ENCODE data around the gene RNF213.

Gene RNF213

DNA sequence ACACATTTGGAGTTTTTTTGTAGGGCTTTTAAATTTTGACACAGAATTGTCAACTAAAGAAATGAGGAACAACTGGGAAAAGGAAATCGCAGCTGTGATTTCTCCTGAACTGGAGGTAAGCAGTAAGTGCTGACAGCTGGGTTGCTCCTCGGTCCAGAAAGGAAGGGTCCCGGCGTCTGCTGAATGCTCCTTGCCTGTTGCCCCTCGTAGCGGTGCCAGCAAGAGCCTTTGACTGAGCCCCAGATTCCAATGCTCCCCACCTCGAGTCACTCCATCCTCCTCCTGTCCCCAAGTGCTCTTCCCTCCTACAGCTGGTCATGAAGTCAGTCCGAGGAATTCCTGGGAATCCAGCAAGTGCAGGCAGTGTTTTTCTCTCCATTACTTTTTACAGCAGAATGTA lies 122.3 kb downstream of the RNF213 start:
- Histone ChIP-seq H3K27me3 (ENCODE audit: low read depth, low read length) (no peaks in the 10 kb centered on the region), H3K9me3 (ENCODE audit: insufficient read depth, low read length) (no peaks in the 10 kb centered on the region), H4K20me1 (ENCODE audit: insufficient read depth, low read length) (no peaks in the 10 kb centered on the region), H2AFZ (ENCODE audit: low read depth, low read length) (no peak overlapping the region), H3K4me2 (ENCODE audit: low read length) (no peak overlapping the region), H3K27ac (ENCODE audit: low read length) (no peak overlapping the region), H3K36me3 (replicated peaks; ENCODE audit: low read depth, low read length) (peaks cover 92% of the 10 kb centered on the region), H3K4me1 (ENCODE audit: low read length) (no peaks in the 10 kb centered on the region), H3K4me3 (ENCODE audit: low read length) (no peak overlapping the region), H3K79me2 (ENCODE audit: low read length) (no peaks in the 10 kb centered on the region), H3K9ac (ENCODE audit: low read length) (no peak overlapping the region)
- TF ChIP-seq, protein P1, sequence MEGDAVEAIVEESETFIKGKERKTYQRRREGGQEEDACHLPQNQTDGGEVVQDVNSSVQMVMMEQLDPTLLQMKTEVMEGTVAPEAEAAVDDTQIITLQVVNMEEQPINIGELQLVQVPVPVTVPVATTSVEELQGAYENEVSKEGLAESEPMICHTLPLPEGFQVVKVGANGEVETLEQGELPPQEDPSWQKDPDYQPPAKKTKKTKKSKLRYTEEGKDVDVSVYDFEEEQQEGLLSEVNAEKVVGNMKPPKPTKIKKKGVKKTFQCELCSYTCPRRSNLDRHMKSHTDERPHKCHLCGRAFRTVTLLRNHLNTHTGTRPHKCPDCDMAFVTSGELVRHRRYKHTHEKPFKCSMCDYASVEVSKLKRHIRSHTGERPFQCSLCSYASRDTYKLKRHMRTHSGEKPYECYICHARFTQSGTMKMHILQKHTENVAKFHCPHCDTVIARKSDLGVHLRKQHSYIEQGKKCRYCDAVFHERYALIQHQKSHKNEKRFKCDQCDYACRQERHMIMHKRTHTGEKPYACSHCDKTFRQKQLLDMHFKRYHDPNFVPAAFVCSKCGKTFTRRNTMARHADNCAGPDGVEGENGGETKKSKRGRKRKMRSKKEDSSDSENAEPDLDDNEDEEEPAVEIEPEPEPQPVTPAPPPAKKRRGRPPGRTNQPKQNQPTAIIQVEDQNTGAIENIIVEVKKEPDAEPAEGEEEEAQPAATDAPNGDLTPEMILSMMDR (IDR thresholded peaks at IDR 0.05; ENCODE audit: low read depth, low read length) = no peak
- TF ChIP-seq EZH2phosphoT487 (IDR thresholded peaks at IDR 0.05; ENCODE audit: low read depth) = no peak

DNA sequence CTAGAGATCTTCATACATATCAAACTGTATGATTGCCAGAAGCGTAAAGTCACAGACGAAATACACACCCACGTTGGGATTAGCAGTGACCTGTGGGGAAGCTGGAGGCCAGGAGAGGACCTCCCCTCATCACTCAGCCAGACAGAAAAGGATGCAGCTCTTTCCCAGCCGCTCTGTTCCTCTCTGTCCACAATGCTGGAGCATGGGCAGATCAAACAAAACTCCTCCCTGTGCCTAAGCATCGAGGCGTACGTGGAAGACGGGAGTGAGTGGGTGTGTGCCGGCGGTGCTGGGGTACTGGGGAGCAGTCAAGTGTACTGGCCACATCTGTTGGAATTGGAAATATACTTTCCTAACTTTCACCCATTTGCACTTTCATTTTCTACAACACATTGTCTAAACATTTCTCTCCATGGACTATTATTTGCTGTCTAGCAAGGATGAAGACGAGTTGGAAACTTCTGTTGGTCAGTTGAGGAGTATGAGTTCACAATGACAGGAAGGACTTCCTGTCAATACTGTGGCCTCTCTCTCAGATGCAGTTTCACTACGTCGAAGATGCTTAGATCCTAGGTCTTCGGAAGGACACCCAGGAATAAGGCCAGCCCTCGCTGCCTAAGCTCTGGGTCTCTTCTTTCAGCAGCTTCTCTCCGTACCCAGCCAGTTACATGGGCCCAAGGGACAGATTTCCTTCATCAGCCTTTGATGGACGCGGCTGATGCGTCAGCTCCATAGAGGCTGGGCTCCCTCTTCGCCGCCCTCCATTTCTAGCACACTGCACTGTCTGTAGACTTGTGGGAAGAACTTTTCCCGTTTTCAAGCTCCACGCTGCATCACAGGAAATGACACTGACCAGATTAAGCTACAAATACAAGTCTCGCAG lies 123.7 kb downstream of the RNF213 start:
- Histone ChIP-seq H3K27me3 (ENCODE audit: low read depth, low read length) (no peaks in the 10 kb centered on the region), H3K4me1 (ENCODE audit: low read length) (no peaks in the 10 kb centered on the region), H2AFZ (ENCODE audit: low read depth, low read length) (no peak overlapping the region), H3K36me3 (replicated peaks; ENCODE audit: low read depth, low read length) (peaks cover 95% of the 10 kb centered on the region), H3K4me2 (ENCODE audit: low read length) (no peak overlapping the region), H3K4me3 (ENCODE audit: low read length) (no peak overlapping the region), H3K79me2 (ENCODE audit: low read length) (no peaks in the 10 kb centered on the region), H3K9ac (ENCODE audit: low read length) (no peak overlapping the region), H4K20me1 (ENCODE audit: insufficient read depth, low read length) (no peaks in the 10 kb centered on the region; the same call in 1 of the 2 replicates), H3K27ac (ENCODE audit: low read length) (no peak overlapping the region), H3K9me3 (ENCODE audit: insufficient read depth, low read length) (no peaks in the 10 kb centered on the region)
- no peak for TF ChIP-seq EZH2phosphoT487 (IDR thresholded peaks at IDR 0.05; ENCODE audit: low read depth)
- TF ChIP-seq, protein P1 (IDR thresholded peaks at IDR 0.05; ENCODE audit: low read depth, low read length) = no peak

GRCh38 chr17:80385046-80385445 lies 124.4 kb downstream of the RNF213 start:
- Histone ChIP-seq H3K4me1 (ENCODE audit: low read length) (no peaks in the 10 kb centered on the region), H3K79me2 (ENCODE audit: low read length) (no peaks in the 10 kb centered on the region), H3K36me3 (replicated peaks; ENCODE audit: low read depth, low read length) (peaks cover 95% of the 10 kb centered on the region), H3K4me3 (ENCODE audit: low read length) (no peak overlapping the region), H3K9ac (ENCODE audit: low read length) (no peak overlapping the region), H2AFZ (ENCODE audit: low read depth, low read length) (no peak overlapping the region), H3K4me2 (ENCODE audit: low read length) (no peak overlapping the region), H3K9me3 (ENCODE audit: insufficient read depth, low read length) (no peaks in the 10 kb centered on the region), H3K27ac (ENCODE audit: low read length) (no peak overlapping the region), H3K27me3 (ENCODE audit: low read depth, low read length) (no peaks in the 10 kb centered on the region), H4K20me1 (ENCODE audit: insufficient read depth, low read length) (no peaks in the 10 kb centered on the region; the same call in 1 of the 2 replicates)
- no peak for TF ChIP-seq EZH2phosphoT487 (IDR thresholded peaks at IDR 0.05; ENCODE audit: low read depth)
- TF ChIP-seq, protein P1 (IDR thresholded peaks at IDR 0.05; ENCODE audit: low read depth, low read length) = no peak

DNA sequence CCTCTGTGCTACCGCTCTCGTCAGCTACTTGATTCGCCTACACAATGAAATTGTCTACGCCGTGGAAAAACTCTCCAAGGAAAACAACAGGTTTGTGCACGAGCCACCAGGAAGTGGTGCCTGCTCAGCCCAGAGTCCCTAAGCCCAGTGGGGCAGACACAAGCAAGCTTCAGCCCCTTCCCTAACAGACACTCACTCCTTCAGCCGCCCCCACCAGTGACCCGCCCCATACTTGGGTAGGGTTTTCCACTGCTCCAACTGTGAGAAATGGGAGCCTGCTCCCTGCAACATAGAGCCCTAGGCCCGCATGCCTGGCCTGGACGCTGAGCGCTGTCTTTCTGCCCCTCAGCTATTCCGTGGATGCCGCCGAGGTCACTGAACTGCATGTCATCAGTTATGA lies 125.7 kb downstream of the RNF213 start:
- H3K36me3 ChIP-seq (replicated peaks; ENCODE audit: low read depth, low read length) = peaks cover 88% of the 10 kb centered on the region
- no peak overlapping the region for H3K4me2 ChIP-seq (ENCODE audit: low read length)
- no peak overlapping the region for H3K9ac ChIP-seq (ENCODE audit: low read length)
- H3K4me3 ChIP-seq (ENCODE audit: low read length) = no peak overlapping the region
- H4K20me1 ChIP-seq (ENCODE audit: insufficient read depth, low read length) = no peaks in the 10 kb centered on the region; the same call in 1 of the 2 replicates
- TF ChIP-seq EZH2phosphoT487 (IDR thresholded peaks at IDR 0.05; ENCODE audit: low read depth) = no peak
- no peaks in the 10 kb centered on the region for H3K79me2 ChIP-seq (ENCODE audit: low read length)
- H2AFZ ChIP-seq (ENCODE audit: low read depth, low read length) = no peak overlapping the region
- no peaks in the 10 kb centered on the region for H3K9me3 ChIP-seq (ENCODE audit: insufficient read depth, low read length)
- no peaks in the 10 kb centered on the region for H3K27me3 ChIP-seq (ENCODE audit: low read depth, low read length)
- H3K4me1 ChIP-seq (ENCODE audit: low read length) = no peaks in the 10 kb centered on the region
- no peak overlapping the region for H3K27ac ChIP-seq (ENCODE audit: low read length)

Data from OCI-LY3 (cell line).